Mammary epithelial cell (primary cell): ENCODE results near the gene GUCY1B1.

Experiments used
- CTCF ChIP-seq, 2 donors: IDR thresholded peaks in 1 of 2; conservative IDR thresholded peaks in 1 of 2; 2 replicates each; pipeline ENCODE4 v1.5.1; 2011 to 2012; ENCODE audit warnings: inconsistent platforms in 2 of 2, low read length in 2 of 2, mild to moderate bottlenecking in 2 of 2, control low read depth in 1 of 2, low read depth in 1 of 2; ENCODE audit not compliant: insufficient read depth in 1 of 2; ENCODE audit errors: extremely low read depth in 1 of 2
- EZH2 ChIP-seq: IDR thresholded peaks from 2 replicates; pipeline ENCODE4 v1.6.1; 2012; ENCODE audit warnings: low read length, inconsistent platforms, borderline replicate concordance

GRCh38 chr4:155734951-155735350 lies 23.9 kb upstream of the GUCY1B1 start:
- TF ChIP-seq CTCF (conservative IDR thresholded peaks at IDR 0.05 in 1 of 2, IDR thresholded peaks at IDR 0.05 in 1 of 2; ENCODE audit: extremely low read depth in 1 of 2, insufficient read depth in 1 of 2, low read depth in 1 of 2, low read length in 2 of 2), result no peak
- TF ChIP-seq EZH2, result no peak
